Right ventricle myocardium superior (tissue), 1 donor: ENCODE data around the gene ATG9A. TPM values are rescaled to one million over a fixed set of nuclear protein-coding genes. Genes with fewer than 3 reads are reported as not detected.

ENCODE experiments used
- ATAC-seq: fragments of 200-7000 bp; cut with Tn5 transposase; one replicate; pipeline ENCODE4 v1.9.1; 2020; ENCODE audit warnings: mild to moderate bottlenecking; ENCODE audit not compliant: poor library complexity
- DNase-seq: peaks from one replicate; pipeline ENCODE4 v3.0.0-alpha.2; 2020
- intact Hi-C: fragments of 100-400 bp; cut with DNase I; formaldehyde crosslinking; loops from one replicate; pipeline ENCODE4 v1.11.2; 2022
- total RNA-seq: library from RNA; stranded (reverse); fragmentation: NEBNext Ultra II Directional; extraction: Animal tissue kit (Norgen Biotek cat#: 25700); gene quantifications from one replicate; pipeline ENCODE4 v1.2.1, GENCODE V29; 2021
- donor health status: DM: no; HTN: yes; CAD: no; lungs with severe emphysema.

The ATG9A gene
- total RNA-seq, 1 donor from 2014 or later: 86.3 TPM

GRCh38 chr2:219228911-219229304, 528 bp downstream of the ATG9A start:
- DNase-seq (no peak), ATAC-seq (no peak)
- intact Hi-C loops: no loop called here

- ATAC-seq: no peak
- intact Hi-C loops: no loop called here
- DNase-seq: no peak
These were observed 1.2 kb downstream of the ATG9A start for GRCh38 chr2:219228041-219228910.

DNA sequence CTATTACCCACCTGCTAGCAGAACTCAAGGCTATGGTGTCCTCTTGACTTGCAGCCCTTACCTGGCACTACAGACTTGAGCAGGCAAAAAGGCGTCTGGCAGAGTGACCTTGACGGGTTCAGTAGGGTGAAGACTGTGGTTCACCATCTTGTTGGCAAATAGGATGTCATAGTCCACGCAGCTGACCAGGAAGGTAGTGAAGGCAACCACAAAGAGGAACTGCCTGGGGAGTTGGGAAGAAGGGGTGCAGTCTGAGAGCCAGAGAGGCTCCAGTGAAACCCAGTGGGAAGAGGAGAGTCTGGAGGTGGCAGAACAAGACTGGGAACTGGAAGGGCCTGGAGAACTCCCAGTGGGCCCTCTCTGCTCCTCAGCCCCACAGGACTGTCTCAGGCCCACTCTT, 4.1 kb downstream of the ATG9A start:
- ATAC-seq: no peak
- intact Hi-C loops: no loop called here

GRCh38 chr2:219223831-219224610, 5.4 kb downstream of the ATG9A start:
- no peak for ATAC-seq
- intact Hi-C loops: no loop called here

More for the DNA sequence above, 4.1 kb downstream of the ATG9A start:
- no peak for DNase-seq

GRCh38 chr2:219221957-219222518, 7.4 kb downstream of the ATG9A start:
- DNase-seq (no peak), ATAC-seq (no peak)
- intact Hi-C loops: no loop called here

More at GRCh38 chr2:219223831-219224610, 5.4 kb downstream of the ATG9A start:
- DNase-seq: no peak

GRCh38 chr2:219220652-219221402, 8.6 kb downstream of the ATG9A start:
- no peak for ATAC-seq
- DNase-seq: no peak
- intact Hi-C loops: no loop called here

GRCh38 chr2:219219784-219220532, 9.5 kb downstream of the ATG9A start:
- intact Hi-C loops: loop anchor here (5.0 kb wide), 1 partner anchor 43 kb away; the partner anchor contains the start of genes CNPPD1 and RETREG2
- DNase-seq (no peak), ATAC-seq (no peak)

DNA sequence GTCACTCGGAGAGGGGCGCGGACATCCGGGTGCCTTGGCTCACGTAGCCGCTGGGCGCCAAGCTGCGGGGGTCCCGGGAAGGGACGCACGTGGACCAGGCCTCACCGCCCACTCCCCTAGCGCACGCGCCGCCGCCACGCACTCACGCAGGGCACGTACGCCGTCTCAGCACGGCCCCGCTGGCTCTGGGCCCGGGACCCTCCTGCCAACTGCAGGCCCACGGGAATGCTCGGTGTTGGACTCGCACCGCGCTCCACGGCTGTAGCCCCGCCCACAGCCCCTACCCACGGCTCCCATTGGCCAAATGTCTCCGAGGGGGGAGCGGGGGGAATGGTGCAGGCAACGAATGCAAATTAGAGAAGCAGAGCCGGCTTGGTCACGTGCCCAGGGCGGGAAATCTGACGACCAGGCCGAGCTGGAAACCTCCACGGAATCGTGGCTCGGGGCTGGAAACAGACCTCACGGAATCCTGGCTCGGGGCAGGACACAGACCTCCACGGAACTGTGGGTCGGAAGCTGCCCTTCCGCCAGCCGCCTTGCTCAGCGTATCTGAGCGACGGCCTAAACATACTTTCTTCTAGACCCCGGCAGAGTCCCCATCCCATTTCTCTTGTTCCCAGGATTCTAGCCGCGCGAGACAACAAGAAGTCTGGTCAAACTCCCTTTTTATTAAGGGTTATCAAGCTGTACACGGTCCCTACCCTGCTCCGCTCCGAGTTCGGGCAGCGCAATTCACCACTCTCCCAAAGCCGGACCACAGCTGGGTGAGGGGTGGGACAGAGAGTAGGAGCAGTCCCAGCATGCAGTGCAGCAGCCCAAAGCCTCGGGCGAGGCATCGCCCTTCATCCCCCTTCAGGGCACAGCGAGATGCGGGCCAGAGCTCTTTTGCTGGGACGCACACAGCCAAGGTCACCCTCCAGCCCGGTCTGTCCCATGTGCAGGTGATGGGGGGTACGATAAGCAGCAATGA, 10.4 kb downstream of the ATG9A start, which contains the start of gene ABCB6:
Gene ABCB6, minus strand, starts transcription at position 227 of the 970 bp plus-strand sequence. CDS start 285 bp downstream, outside the sequence.
- DNase-seq (peak; percentile 99), ATAC-seq (peak; percentile 93)
- intact Hi-C loops: loop anchor here (5.0 kb wide), 1 partner anchor 42 kb away; the partner anchor contains the start of genes CNPPD1 and RETREG2

- intact Hi-C loops: loop anchor here (5.0 kb wide), 1 partner anchor 41 kb away; the partner anchor contains the start of genes CNPPD1 and RETREG2
- peak; percentile 62 for ATAC-seq
- DNase-seq: peak; percentile 78
These were observed 11.2 kb downstream of the ATG9A start for GRCh38 chr2:219218217-219218731.

- DNase-seq (no peak), ATAC-seq (no peak)
- intact Hi-C loops: loop anchor here (5.0 kb wide), 1 partner anchor 39 kb away; the partner anchor contains the start of genes CNPPD1 and RETREG2
These were observed 12.9 kb downstream of the ATG9A start for GRCh38 chr2:219216535-219216915.

GRCh38 chr2:219215871-219216534, 13.4 kb downstream of the ATG9A start:
- DNase-seq: no peak
- no peak for ATAC-seq
- intact Hi-C loops: loop anchor here (5.0 kb wide), 1 partner anchor 39 kb away; the partner anchor contains the start of genes CNPPD1 and RETREG2

- intact Hi-C loops: loop anchor here (5.0 kb wide), 1 partner anchor 37 kb away; the partner anchor contains the start of genes CNPPD1 and RETREG2
- DNase-seq (no peak), ATAC-seq (no peak)
These were observed 14.7 kb downstream of the ATG9A start for GRCh38 chr2:219214786-219215185.

GRCh38 chr2:219214141-219214540, 15.3 kb downstream of the ATG9A start:
- ATAC-seq (no peak), DNase-seq (no peak)
- intact Hi-C loops: no loop called here

DNA sequence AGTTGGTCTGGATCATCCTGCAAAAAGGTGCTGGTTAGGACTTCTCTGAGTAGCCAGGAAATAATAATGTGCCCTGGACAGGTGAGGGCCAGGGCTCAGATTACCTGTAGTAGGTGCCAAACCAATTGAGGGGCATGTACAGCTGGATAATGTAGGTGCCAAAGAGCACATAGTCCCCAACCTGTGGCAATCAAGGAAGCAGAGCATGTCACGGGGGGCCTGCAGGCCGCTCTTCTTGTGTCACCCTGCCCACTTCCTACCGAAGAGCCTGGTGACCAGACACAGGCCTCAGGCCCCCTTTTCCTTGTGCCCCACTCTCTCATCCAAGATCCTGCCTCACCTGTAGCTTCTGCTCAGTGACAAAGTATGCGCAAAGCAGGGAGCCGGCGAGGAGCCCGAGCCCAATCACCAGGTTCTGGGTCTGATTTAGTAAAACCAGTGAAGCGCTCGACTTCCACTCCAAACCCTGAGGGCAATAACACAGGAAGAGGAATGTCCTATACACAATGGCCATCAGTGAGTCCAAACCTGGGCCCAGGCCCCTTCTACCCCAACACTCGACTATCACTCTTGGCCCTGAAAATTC, 15.9 kb downstream of the ATG9A start:
- intact Hi-C loops: no loop called here
- ATAC-seq: no peak
- no peak for DNase-seq

- intact Hi-C loops: no loop called here
- no peak for DNase-seq
- ATAC-seq: no peak
These were observed 16.4 kb downstream of the ATG9A start for GRCh38 chr2:219213026-219213415.
